Measurements from ENCODE around the gene TTC28. TPM values are rescaled to one million over a fixed set of nuclear protein-coding genes. Genes with fewer than 3 reads are reported as not detected.

The TTC28 gene
- total and polyA plus RNA-seq, 7 donors: 0.23 to 102 (median 46.1) TPM

DNA sequence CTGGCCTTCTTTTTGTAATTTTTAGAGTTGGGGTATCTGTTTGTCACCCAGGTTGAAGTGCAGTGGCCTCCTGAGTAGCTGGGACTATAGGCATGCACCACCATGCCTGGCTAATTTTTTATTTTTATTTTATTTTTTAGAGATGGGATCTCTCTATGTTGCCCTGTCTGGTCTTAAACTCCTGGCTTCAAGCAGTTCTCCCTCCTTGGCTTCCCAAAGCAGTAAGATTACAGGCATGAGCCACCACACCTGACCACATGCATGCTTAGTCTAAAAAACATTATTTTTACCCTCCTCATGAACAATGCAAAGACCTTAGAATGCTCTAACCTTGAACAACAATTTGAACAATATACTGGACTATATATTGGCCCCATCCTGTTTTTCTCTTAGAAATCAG, 738.5 kb downstream of the TTC28 start:
- Histone ChIP-seq H3K36me3 (peaks cover 0 to 4% (median 0%) of the 10 kb centered on the region in 4 donors), H3K27ac (no peak overlapping the region), H3K4me1 (no peaks in the 10 kb centered on the region), H3K9me3 (no peaks in the 10 kb centered on the region), H3K27me3 (no peaks in the 10 kb centered on the region), H3K4me3 (no peak overlapping the region)
- DNase-seq: no peak
- no peak for TF ChIP-seq POLR2AphosphoS5 (IDR thresholded peaks at IDR 0.05)
- TF ChIP-seq POLR2A (IDR thresholded peaks at IDR 0.05): no peak
- TF ChIP-seq, protein P1, sequence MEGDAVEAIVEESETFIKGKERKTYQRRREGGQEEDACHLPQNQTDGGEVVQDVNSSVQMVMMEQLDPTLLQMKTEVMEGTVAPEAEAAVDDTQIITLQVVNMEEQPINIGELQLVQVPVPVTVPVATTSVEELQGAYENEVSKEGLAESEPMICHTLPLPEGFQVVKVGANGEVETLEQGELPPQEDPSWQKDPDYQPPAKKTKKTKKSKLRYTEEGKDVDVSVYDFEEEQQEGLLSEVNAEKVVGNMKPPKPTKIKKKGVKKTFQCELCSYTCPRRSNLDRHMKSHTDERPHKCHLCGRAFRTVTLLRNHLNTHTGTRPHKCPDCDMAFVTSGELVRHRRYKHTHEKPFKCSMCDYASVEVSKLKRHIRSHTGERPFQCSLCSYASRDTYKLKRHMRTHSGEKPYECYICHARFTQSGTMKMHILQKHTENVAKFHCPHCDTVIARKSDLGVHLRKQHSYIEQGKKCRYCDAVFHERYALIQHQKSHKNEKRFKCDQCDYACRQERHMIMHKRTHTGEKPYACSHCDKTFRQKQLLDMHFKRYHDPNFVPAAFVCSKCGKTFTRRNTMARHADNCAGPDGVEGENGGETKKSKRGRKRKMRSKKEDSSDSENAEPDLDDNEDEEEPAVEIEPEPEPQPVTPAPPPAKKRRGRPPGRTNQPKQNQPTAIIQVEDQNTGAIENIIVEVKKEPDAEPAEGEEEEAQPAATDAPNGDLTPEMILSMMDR (IDR thresholded peaks at IDR 0.05): no peak
- intact Hi-C loops (cut with DNase I): no loop called here

DNA sequence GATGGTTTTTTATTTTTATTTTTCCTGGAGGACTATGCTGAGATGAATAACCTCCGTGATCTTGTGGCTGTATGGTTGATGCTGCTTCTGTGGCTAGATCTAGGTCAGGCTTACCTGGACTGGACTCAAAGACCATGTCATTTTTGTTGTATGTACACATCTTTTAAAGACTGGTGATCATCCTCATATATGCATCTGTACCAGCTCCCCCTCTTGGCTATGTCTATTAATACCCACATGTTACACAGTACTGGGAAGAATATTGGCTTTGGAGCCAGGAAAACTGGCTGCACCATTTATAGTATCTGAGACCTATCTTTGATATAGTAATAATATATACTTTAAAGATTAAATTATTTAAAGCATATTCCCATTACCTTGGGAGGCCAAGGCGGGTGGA, 742.2 kb downstream of the TTC28 start:
- 97 to 98% methylated on average over 2 of the region's 2 CpGs for WGBS, 2 donors
- Histone ChIP-seq H3K4me1 (no peaks in the 10 kb centered on the region), H3K36me3 (peaks cover 0 to 4% (median 0%) of the 10 kb centered on the region in 4 donors), H3K9me3 (no peaks in the 10 kb centered on the region), H3K27me3 (no peaks in the 10 kb centered on the region), H3K27ac (no peak overlapping the region), H3K4me3 (no peak overlapping the region)
- DNase-seq: no peak
- intact Hi-C loops (cut with DNase I): no loop called here
- TF ChIP-seq EP300 (IDR thresholded peaks at IDR 0.05) (no peak), POLR2A (IDR thresholded peaks at IDR 0.05) (no peak), POLR2AphosphoS5 (IDR thresholded peaks at IDR 0.05) (no peak)
- TF ChIP-seq, protein P1 (IDR thresholded peaks at IDR 0.05): no peak

DNA sequence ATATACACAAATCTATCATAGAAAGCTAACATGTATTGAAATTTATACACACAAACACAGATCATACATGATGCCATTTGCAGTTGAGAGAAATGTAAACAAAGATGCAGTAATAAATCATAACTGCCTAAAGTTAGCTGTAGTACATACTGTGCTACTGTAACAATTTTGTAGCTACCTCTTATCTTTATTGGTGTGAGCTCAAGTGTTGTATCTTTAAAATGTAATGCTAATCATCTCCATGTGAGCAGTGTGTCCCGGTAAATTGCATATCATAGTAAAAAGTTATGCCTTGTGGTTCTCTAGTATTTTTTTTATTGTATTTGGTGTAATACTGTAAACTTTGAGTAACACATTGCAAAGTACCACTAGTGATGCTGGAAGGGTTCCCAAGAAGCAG, 743.7 kb downstream of the TTC28 start:
- Histone ChIP-seq H3K27me3 (no peaks in the 10 kb centered on the region), H3K9me3 (no peaks in the 10 kb centered on the region), H3K4me1 (no peaks in the 10 kb centered on the region), H3K36me3 (no peaks in the 10 kb centered on the region), H3K27ac (no peak overlapping the region), H3K4me3 (no peak overlapping the region)
- intact Hi-C loops (cut with DNase I): no loop called here
- WGBS, 2 donors: 26 to 63% methylated on average over 1 of the region's 1 CpG
- no peak for TF ChIP-seq EP300 (IDR thresholded peaks at IDR 0.05)
- TF ChIP-seq, protein P1 (IDR thresholded peaks at IDR 0.05): no peak
- peak in 1 of 4 donors; percentile 22 for TF ChIP-seq POLR2AphosphoS5 (IDR thresholded peaks at IDR 0.05)
- no peak for TF ChIP-seq POLR2A (IDR thresholded peaks at IDR 0.05)
- DNase-seq: no peak

DNA sequence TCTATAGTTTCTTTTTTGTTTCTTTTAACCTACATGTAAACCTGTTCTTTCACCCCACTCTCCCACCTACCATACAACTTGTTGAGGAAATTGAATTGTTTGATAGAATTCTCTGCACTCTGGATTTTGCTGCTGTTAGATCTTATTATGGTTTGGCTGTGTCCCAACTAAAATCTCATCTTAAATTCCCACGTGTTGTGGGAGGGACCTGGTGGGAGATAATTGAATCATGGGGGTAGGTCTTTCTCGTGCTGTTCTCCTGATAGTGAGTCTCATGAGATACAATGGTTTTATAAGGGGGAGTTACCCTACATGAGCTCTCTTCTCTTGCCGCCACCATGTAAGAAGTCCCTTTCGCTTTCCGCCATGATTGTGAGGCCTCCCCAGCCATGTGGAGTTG, 745.6 kb downstream of the TTC28 start:
- no peak for TF ChIP-seq POLR2AphosphoS5 (IDR thresholded peaks at IDR 0.05)
- TF ChIP-seq EP300 (IDR thresholded peaks at IDR 0.05): no peak
- no peak for TF ChIP-seq POLR2A (IDR thresholded peaks at IDR 0.05)
- TF ChIP-seq, protein P1 (IDR thresholded peaks at IDR 0.05): no peak
- H3K27me3 ChIP-seq: no peaks in the 10 kb centered on the region
- no peak for DNase-seq
- no peaks in the 10 kb centered on the region for H3K4me1 ChIP-seq
- no peak overlapping the region for H3K4me3 ChIP-seq
- no peaks in the 10 kb centered on the region for H3K36me3 ChIP-seq
- WGBS, 2 donors: 88 to 94% methylated on average over 5 of the region's 5 CpGs
- intact Hi-C loops (cut with DNase I): no loop called here
- no peak overlapping the region for H3K27ac ChIP-seq
- H3K9me3 ChIP-seq: no peaks in the 10 kb centered on the region

DNA sequence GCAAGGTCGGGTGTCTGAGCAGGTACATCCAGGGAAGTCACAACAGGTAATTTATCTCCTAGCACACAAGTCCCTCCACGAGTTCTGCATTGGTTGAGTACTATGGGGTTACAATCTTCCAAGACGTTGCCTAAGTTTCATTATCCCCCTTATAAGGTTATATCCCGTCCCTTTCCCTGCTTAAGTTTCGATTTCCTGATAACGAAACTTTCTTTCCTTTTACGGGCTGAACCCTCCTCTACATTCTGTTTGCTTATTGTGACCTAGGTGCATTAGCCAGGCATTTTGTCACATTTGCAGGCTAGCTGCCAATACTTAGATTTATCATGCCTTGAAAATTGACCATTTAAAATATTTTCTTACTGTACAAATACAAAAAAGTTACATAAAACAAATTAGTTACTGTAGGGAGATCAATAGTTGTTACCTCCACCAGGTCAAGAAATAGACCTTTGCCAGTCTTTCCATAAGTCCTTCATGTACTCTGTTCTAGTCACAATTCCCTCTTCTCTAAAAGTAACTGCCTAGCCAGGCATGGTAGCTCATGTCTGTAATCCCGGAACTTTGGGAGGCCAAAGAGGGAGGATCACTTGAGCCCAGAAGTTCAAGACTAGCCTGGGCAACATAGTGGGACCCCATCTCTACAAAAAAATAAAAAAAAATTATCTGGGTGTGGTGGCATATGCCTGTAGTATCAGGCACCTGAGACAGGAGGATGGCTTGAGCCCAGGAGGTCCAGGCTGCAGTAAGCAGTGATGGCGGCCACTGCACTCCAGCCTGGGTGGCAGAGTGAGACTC, 746.3 kb downstream of the TTC28 start:
- Histone ChIP-seq H3K4me1 (no peaks in the 10 kb centered on the region), H3K36me3 (no peaks in the 10 kb centered on the region), H3K27me3 (no peaks in the 10 kb centered on the region), H3K9me3 (no peaks in the 10 kb centered on the region), H3K4me3 (no peak overlapping the region), H3K27ac (no peak overlapping the region)
- DNase-seq: no peak
- no peak for TF ChIP-seq POLR2A (IDR thresholded peaks at IDR 0.05)
- TF ChIP-seq, protein P1 (IDR thresholded peaks at IDR 0.05): no peak
- WGBS, 2 donors: 76 to 89% methylated on average over 9 of the region's 9 CpGs
- intact Hi-C loops (cut with DNase I): no loop called here

All from sigmoid colon (tissue), 7 donors.